Erythroblast (primary cell): ENCODE results near the gene PTCD2.

Source experiments
- GATA1 ChIP-seq: IDR thresholded peaks from 2 replicates; pipeline ENCODE4 v1.6.1; 2011; ENCODE audit warnings: low read depth, mild to moderate bottlenecking, control low read depth, low read length, moderate library complexity
- POLR2A ChIP-seq: IDR thresholded peaks from 2 replicates; pipeline ENCODE4 v1.6.1; 2011; ENCODE audit warnings: mild to moderate bottlenecking, low read length

DNA sequence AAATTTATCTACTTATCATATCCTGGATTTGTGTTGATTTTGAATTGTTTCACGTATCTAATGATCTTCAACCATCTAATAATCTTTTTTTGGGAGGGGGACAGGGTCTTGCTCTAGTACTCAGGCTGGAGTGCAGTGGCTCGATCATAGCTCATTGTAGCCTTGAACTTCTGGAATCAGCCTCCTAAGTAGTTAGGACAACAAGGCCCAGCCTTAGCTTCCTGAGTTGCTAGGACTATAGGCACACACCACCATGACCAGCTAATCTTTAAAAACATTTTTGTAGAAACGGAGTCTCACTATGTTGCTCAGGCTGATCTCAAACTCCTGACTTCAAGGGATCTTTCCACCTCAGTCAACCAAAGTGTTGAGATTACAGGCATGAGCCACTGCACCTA is 34.8 kb upstream of the PTCD2 start:
- TF ChIP-seq POLR2A (no peak), GATA1 (no peak)
